Measurements from ENCODE around the gene ERGIC1.

DNA sequence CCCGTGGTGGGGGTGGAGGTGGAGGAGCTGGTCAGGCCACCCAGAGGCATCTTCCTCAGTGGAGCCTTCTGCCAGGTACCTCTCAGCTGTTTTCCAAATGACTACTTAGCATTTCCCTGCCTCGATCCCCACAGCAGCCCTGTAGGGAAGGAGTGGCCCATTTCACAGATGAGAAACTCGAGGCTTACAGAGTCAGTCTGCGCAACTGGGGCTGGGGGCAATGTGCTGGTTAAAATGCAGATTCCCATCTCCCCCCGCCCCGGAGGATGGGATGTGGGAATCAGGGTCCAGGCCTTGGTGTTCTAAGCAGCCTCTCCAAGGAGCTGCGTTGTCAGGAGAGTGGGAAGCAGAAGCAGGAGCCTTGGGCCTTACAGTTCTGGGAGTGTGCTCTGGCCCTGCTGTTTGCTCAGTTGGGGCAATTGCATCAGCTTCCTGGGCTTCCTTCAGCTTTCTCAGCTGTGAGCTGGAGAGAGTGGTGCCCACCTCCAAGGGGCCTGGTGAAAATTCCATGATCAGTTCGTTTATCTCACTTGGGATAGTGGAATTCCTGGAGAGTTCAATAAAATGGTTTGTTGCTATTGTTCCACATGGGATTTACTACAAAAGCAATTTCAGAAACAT is 19.4 kb downstream of the ERGIC1 start:
- TF ChIP-seq POLR2AphosphoS5 (IDR thresholded peaks at IDR 0.05) (no peak), POLR2A (IDR thresholded peaks at IDR 0.05) (no peak)
- TF ChIP-seq, protein P1, sequence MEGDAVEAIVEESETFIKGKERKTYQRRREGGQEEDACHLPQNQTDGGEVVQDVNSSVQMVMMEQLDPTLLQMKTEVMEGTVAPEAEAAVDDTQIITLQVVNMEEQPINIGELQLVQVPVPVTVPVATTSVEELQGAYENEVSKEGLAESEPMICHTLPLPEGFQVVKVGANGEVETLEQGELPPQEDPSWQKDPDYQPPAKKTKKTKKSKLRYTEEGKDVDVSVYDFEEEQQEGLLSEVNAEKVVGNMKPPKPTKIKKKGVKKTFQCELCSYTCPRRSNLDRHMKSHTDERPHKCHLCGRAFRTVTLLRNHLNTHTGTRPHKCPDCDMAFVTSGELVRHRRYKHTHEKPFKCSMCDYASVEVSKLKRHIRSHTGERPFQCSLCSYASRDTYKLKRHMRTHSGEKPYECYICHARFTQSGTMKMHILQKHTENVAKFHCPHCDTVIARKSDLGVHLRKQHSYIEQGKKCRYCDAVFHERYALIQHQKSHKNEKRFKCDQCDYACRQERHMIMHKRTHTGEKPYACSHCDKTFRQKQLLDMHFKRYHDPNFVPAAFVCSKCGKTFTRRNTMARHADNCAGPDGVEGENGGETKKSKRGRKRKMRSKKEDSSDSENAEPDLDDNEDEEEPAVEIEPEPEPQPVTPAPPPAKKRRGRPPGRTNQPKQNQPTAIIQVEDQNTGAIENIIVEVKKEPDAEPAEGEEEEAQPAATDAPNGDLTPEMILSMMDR (IDR thresholded peaks at IDR 0.05) = no peak

Data from gastroesophageal sphincter (tissue), 3 donors.